Stimulated activated CD4-positive, alpha-beta T cell treated with anti-CD3 and anti-CD28 coated beads, Interleukin-4, amount 100 ng/mL, for 48 hours (primary cell): ENCODE data around the gene SUMO2.
"Not testable (repeated sequence)": the region's sequence is repeated elsewhere in the genome, so short reads cannot be mapped to it uniquely, and the experiment has no call there.

Source experiments
- DNase-seq, 2 donors: peaks; one replicate each; pipeline ENCODE4 v3.0.0-alpha.2; 2020; ENCODE audit warnings: low read depth in 2 of 2

SUMO2 gene

DNA sequence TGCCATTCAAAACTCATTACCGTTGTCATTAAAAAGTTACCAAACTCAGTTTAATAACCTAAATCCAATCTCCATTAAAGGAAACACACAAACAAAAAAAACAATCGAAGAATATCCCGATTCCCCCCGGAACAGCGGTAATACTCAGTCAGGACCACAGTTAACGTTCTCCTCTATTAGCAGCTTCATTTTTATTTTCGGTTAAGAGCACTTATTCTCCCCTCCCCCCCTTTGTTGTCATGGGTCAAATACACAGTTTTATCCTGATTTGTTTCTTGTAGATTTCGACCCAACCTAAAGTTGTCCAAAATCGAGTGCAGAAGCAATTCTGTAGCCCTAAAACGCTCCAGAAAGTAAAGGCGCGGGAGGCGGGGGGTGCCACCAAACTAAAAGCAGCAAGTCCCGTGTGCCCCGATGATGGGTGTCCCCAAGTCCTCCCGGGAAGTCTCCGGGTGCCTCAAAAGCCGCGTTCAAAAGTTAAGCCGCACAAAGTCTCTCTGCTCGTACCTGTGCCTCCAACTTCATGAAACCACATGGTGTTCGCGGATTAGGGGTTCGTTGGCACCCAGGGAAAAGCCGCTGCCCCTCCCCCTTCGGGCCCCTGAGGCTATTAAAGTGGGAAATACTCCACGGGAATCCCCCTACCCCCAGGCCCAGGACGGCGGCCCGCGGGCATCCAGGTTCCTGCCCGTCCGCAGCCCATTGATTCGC is 996 bp downstream of the SUMO2 start:
- DNase-seq = peak; percentile 16 to 26

DNA sequence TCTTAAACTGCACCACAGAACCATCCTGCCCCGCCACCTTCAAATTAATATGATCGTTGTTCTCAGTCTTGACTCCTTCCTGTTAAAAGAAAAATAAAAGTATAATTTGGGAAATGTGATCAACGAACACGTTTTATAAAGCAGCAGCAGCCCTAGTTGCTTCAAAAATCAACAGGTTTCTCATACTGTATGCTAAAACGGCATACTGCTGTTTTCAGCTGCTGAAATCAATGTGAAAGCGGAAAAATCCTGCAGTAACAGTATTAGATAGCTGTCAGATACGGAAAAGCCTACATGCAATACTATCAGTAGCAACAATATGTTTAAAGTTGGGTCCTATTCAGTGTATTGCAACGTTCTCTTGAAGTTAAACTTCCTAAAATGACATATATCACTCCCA is 1.6 kb downstream of the SUMO2 start:
- DNase-seq = no peak

DNA sequence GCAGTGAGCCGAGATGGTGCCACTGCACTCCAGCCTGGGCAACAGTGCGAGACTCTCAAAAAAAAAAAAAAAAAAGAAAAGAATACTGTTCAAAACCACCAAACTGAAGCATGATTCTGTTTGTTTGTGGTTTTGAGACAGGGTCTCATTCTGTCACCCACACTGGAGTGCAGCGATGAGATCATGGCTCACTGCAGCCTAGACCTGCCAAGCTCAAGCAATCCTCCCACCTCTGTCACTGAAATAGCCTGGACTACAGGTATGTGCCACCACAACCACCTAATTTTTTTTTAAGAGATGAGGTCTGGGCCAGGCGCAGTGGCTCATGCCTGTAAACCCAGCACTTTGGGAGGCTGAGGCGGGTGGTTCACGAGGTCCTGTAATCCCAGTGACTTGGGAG is 4.3 kb downstream of the SUMO2 start:
- no peak for DNase-seq

DNA sequence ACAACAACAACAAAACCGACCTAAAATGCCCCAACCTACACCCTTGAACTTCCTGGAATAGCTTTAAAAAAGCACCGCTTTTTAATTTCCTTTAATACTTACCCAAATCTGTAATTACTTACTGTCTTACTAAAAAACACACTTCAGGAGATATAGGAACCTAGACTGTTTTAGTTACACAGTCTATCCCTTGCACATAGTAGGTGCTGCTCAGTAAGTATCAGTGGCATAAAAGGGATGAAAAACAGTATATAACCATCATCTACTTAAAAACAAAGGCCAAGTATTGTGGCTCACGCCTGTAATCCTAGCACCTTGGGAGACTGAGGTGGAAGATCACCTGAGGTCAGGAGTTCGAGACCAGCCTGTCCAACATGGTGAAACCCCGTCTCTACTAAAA is 6.1 kb downstream of the SUMO2 start:
- DNase-seq = no peak

DNA sequence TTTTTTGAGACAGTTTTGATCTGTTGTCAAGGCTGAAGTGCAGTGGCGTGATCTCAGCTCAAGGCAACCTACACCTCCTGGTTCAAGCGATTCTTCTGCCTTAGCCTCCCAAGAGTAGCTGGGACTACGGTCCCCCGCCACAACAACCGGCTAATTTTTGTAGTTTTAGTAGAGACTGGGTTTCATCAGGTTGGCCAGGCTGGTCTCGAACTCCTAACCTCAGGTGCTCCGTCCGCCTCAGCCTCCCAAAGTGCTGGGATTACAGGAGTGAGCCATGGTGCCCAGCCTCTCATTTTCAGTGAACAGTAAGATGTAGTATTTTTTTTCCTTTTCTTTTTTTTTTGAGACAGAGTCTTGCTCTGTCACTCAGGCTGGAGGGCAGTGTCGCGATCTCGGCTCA is 7.8 kb downstream of the SUMO2 start:
- DNase-seq = no peak

DNA sequence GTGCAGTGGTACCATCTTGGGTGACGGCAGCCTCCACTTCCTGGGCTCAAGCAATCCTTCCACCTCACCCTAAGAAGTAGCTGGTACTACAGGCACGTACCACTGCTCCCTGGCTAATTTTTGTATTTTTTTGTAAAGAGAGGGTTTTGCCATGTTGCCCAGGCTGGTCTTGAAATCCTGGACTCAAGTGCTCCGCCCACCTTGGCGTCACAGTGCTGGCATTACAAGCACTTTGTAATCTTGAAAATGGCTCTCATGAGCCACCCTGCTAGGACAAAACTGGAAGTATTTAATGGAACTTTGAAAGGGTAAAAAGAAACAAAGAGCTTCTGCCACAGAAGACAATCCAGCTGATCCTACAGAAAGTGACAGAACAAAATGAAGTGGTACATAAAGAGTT is 9.2 kb downstream of the SUMO2 start:
- no peak for DNase-seq

DNA sequence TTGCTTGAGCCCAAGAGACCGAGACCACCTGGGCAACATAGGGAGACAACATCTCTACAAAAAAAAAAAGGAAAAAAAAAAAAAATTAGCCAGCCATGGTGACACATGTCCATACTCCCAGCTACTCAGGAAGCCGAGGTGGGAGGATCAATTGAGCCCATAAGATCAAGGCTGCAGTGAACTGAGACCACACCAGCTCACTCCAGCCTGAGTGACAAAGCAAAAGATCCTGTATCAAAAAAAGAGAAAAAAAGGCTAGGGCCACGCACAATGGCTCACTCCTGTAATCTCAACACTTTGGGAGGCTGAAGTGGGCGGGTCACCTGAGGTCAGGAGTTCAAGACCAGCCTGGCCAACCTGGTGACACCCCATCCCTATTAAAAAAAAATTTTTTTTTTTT is 13.8 kb downstream of the SUMO2 start:
- DNase-seq = no peak

DNA sequence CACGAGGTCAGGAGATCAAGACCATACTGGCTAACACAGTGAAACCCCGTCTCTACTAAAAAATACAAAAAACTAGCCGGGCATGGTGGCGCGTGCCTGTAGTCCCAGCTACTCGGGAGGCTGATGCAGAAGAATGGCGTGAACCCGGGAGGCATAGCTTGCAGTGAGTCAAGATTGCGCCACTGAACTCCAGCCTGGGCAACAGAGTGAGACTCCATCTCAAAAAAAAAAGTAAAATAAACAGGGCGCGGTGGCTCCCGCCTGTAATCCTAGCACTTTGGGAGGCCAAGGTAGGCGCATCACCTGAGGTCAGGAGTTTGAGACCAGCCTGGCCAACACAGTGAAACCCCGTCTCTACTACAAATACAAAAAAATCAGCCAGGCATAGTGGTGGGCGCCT is 18.2 kb downstream of the SUMO2 start:
- not testable (repeated sequence) for DNase-seq

DNA sequence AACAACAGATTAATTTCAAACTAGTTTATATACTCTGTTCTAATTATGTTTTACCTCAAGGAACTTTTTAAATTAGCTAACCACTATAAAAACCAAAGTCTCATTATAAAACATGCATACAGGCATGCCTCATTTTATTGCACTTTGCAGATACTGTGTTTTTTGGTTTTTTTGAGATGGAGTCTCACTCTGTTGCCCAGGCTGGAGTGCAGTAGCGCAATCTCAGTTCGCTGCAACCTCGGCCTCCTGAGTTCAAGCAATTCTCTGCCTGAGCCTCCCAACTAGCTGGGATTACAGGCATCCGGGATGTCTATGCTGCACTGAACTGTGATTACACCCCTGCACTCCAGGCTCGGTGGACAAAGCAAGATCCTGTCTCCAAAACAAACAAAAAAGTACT is 19.7 kb downstream of the SUMO2 start:
- DNase-seq = no peak

DNA sequence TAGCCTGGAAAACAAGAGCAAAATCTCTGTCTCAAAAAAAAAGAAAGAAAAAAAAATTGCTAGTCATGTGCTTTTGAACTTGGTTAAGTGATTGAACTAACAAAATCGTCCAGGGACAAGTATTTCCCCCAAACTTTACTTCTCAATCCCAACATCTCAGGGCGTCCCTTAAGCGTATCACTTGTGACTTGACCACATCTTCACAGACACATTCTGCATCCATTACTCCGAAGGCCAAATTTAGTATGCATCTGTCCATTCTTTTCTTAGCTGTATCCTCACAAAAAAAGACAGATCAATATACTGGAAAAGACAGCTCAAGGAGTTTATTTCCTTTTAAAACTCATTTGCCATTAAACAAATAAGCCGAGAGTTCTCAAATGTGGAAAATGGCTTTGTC is 22.5 kb downstream of the SUMO2 start:
- no peak for DNase-seq

DNA sequence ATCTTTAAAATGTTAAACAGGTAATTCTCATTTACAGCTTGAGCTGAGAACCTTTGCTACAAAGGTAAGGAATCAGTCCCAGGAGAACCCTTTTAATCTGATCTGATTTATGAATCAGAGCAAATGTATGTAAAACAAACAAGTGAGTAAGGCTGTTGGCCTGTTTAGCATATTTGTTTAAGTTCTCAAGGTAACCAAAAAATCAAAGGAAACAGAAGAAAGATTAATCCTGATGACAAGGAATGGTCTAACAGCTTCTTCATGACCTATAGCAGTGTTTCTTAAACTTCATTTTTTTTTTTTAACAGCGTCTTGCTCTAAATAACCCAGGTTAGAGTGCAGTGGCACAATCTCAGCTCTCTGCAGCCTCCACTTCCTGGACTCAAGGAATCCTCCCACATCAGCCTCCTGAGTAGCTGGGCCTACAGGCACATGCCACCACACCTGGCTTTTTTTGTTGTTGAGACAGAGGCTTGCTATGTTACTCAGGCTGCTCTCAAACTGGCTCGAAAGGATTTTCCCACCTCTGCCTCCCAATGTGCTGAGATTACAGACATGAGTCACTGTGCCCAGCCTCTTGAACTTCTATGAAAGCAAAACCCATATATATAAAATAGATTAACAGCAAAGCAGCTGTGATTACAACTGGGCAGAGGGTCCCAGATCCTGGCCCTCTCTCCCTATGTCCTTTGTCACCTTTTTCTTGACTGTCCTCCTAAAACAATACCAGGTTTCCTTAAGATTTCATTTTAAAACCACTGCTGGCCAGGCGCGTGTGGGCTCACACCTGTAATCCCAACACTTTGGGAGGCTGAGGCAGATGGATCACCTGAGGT is 23.3 kb downstream of the SUMO2 start:
- DNase-seq = no peak

DNA sequence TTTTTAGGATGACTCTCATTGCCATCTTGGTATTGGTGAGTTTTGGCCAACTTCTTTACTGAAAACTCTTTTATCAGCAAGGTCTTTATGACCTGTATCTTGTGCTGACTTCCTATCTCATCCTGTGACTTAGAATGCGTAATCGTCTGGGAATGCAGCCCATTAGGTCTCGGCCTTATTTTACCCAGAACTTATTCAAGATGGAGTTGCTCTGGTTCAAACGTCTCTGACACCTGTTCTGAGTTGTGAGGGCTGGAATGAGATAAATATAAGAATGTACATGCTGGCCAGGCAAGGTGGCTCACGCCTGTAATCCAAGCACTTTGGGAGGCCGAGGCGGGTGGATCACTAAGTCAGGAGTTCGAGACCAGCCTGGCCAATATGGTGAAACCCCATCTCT is 24.3 kb downstream of the SUMO2 start:
- not testable (repeated sequence) for DNase-seq

DNA sequence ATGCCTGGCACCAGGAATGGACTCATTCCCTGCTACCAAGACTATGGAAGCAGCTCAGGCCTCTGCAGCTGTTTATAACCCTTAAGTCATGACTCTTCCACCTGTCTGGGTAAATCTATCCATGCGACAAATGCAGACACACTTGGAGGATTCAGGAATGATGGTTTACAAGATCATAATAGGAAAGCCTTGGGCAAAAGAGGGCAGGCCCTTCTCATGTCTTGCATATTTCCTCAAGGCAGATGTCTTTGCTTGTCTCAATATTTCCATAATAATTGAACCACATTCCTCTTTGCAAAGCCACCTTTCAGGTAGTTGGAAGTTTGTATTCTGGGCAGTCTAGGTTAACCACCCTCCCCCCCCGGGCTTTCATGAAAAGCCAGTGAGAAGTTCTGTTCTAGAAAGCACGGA is 27.6 kb downstream of the SUMO2 start:
- DNase-seq = no peak

DNA sequence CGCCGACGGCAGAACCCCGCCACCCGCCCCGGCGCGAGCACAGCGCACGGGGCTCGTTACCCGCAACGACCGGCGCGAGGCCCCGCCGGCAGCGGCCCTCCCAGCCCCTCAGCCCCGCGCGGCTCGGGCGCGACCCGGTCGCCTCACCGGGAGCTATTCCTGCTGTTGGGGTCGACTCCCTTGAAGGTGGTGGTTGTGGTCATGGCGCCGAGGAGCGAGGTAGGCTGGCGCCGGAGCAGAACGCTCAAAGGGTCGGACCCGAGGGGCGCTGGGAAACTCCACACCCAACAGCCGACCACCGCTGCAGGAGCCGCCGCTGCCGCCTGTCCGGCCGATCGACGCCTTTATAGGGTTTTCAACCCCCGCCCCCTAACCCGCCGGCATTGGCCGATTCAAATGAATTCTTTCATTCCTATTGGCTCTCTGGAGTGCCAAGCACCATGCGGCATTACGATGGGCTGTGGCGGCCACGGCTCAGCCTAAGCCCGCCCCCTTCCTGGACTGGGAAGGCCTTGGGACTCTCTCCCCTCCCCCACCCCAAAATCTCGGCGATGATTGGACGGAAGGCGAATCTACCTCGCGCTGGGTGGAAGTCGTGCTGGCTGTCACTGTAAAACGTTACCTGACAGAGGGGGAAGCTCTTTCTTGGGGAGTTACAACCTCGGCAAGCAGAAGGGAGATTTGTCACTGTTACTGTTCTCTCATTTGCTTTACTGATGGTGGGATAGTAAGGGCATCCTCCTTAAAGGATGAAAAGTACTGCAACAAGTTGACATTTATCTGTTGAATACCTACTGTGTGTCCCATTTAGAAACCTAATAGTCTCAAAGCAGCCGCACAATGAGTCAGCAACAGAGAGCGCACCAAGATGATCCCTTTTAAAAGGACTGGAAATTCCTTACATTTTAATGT is 28.3 kb downstream of the SUMO2 start, which contains the start of gene JPT1:
Gene JPT1, minus strand, starts transcription at position 318 of the 912 bp plus-strand sequence. Its CDS starts 115 bp downstream, at position 203.
- peak; percentile 98 to 99 for DNase-seq

DNA sequence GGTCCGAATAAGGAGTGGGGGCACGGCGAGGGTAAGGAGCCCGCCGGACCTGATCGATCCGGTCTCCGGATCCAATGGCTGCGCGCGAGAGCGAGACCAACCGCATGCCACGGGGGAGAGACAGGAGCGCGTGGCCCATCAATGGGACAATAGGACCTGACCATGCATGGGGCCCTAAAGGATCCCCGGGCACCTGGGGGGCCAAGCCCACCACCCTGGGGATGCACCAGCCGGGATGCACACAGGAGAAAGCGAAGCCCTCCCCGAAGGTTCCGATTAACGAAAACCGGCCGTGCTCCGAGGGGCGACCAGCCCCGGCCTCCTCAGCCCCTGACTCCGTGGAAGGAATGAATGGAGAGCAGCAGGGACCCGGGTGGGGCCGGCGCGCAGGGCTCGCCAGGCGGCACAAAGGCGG is 29.0 kb downstream of the SUMO2 start:
- DNase-seq = peak in 1 of 2 donors; percentile 18

DNA sequence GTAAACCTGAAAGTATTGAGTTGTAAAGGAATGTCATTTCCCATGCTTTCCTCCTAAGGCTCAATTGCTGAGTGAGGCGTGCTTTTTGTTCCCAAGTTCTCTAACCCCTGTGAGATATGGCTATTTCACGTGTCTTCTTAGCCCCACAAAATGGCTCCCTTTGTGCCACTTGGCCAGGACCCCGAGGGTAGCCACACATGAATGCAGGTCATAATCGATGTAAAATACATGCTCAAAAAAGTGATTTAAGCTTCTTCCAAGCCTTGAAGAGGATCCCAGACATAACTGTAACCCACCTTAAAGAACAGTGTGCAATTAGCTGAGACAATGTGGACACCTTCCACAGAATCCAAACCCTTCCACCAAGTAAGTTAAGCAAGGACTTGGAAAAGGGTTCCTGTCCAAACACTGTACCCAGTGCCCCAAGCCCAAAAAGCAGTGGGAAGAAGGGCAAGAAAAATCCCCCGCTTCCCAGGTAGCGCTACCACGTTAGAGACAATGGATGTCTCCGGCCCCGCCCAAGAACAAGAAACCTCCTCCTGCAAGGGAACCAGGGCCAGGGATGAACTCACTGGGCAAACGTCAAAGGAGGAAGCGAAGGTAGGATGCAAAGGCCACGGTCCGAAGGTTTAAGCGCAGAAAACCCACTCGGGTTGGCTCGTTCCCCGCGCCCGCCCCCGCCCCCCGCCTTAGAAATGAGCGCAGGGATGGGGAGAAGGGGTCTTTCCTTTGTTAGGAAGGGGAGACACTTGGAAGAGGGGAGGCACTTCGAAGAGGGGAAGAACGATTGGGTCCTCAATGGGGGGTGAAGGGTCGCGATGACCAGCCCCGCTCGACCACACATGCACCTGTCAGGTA is 29.6 kb downstream of the SUMO2 start:
- peak in 1 of 2 donors; percentile 20 for DNase-seq

DNA sequence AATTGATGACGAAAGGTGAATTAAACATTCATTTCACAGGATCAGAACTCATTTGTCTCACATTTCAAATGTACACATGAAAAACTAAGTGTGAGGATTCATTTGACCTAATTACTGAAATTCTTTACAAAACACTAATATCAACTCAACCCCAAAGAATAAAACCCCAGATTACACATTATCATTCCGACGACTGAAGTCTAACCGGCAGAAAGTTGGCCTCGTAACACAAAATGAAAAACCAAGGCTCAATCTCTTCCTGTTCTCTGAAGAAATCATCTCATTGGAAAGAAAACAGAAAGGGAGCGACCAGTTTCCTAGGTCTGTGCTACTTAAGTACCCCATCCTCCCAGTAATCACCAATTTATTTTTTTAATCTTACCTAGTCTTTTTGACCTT is 30.2 kb downstream of the SUMO2 start:
- no peak for DNase-seq

DNA sequence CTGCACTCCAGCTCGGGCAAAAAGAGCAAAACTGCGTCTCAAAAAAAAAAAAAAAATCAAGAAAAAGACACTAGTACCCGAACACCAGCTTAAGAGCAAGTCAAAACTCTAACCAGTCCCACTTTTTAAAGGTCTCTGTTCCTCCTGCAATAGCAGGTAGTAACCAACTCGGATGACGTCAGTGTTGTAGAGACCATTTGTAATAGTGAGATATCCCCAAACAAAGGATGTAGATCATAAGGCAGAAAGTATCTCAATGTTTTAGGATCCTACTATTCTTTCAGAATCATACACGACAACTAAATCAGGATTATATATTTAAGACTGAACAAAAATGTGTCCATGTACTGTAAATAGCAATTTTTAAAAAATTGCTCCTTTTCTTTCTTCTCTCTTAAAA is 30.8 kb downstream of the SUMO2 start:
- DNase-seq = no peak

DNA sequence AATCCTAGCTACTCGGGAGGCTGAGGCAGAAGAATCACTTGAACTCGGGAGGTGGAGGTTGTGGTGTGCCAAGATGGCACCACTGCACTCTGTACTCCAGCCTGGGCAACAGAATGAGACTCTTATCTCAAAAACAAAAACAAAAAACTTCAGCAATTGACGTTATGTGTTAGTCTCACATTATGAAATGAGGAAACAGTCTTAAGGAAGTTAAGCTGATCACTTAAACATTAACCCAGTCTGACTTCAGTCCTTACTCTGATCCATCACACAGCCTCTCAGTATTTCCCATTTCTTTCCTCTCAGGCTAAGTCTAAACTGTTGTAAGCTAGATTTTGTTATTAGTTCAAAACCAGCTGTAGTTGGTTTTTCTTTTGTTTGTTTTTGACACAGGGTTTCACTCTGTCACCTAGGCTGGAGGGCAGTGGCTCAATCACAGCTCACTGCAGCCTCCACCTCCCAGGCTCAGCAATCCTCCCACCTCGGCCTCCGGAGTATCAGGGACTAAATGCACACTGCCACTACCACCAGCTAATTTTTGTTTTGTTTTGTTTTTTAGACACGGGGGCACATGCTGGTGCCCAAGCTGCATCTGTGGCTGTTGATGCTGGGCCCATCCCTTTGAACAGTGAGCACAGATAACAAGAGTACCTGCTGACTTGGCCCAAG is 34.7 kb downstream of the SUMO2 start:
- DNase-seq = no peak

DNA sequence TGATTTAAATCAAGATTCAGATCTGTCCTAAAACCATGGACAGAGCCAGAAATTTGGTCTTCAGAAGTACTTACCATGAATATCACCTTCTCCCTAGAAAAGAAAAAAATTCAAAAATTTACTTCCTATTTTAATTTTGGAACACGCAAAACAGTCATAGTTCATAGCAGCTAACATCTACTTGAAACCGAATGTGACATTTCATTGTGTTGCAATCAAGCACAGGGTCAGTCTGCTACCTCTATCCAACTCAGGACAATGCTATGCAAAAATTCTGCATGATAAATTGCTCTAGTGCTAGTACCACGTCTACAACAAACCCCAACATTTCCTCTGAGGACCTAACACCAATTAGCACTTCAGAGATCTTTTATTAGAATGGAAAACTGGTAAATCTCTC is 36.2 kb downstream of the SUMO2 start:
- DNase-seq = no peak
